Lung (tissue), 12 donors: ENCODE measurements around the gene DLG2. TPM values are rescaled to one million over a fixed set of nuclear protein-coding genes. Genes with fewer than 3 reads are reported as not detected.

Source experiments
- ATAC-seq: fragments of 200-7000 bp; cut with Tn5 transposase; one replicate; pipeline ENCODE4 v1.9.1; 2020; ENCODE audit warnings: moderate number of reproducible peaks; ENCODE audit not compliant: insufficient read depth, low FRiP score
- DNase-seq, 3 donors: peaks; one replicate each; pipeline ENCODE4 v3.0.0-alpha.2; 2013 to 2017
- H3K27ac ChIP-seq, 2 donors: one replicate each; pipeline ENCODE4 v1.5.1; 2013; ENCODE audit warnings: mild to moderate bottlenecking in 2 of 2, moderate library complexity in 2 of 2, control low read depth in 1 of 2, inconsistent platforms in 1 of 2, low read depth in 1 of 2, low read length in 1 of 2
- H3K27me3 ChIP-seq, 3 donors: one replicate each; pipeline ENCODE4 v1.5.1; 2013; ENCODE audit warnings: low read length in 2 of 3; ENCODE audit not compliant: control insufficient read depth in 3 of 3, insufficient read depth in 3 of 3
- H3K36me3 ChIP-seq, 4 donors: one replicate each; pipeline ENCODE4 v1.5.1; 2013; ENCODE audit warnings: low read length in 4 of 4, mild to moderate bottlenecking in 1 of 4, moderate library complexity in 1 of 4; ENCODE audit not compliant: control insufficient read depth in 4 of 4, insufficient read depth in 4 of 4
- H3K4me1 ChIP-seq, 5 donors: one replicate each; pipeline ENCODE4 v1.5.1; 2013; ENCODE audit warnings: low read length in 5 of 5, mild to moderate bottlenecking in 2 of 5, moderate library complexity in 1 of 5; ENCODE audit not compliant: control insufficient read depth in 5 of 5, insufficient read depth in 5 of 5
- H3K4me3 ChIP-seq: one replicate; pipeline ENCODE4 v1.5.1; 2013; ENCODE audit warnings: mild to moderate bottlenecking, control low read depth, moderate library complexity
- H3K9ac ChIP-seq, 2 donors: one replicate each; pipeline ENCODE4 v1.5.1; 2013; ENCODE audit warnings: low read length in 2 of 2, control low read depth in 1 of 2; ENCODE audit not compliant: insufficient read depth in 1 of 2
- H3K9me3 ChIP-seq, 4 donors: one replicate each; pipeline ENCODE4 v1.5.1; 2013; ENCODE audit warnings: low read length in 3 of 4, mild to moderate bottlenecking in 1 of 4, moderate library complexity in 1 of 4; ENCODE audit not compliant: control insufficient read depth in 4 of 4, insufficient read depth in 3 of 4
- WGBS, 2 donors: extraction: QIAGEN DNeasy Blood & Tissue Kit; methylation state at CpG; one replicate each; pipeline ENCODE4 v1.1.7; 2013; 5-methylcytosine and 5-hydroxymethylcytosine counted together
- polyA plus RNA-seq, 2 donors: library from polyadenylated mRNA; stranded (reverse); fragments of 200-250 nt; gene quantifications; one replicate each; pipeline ENCODE4 v1.2.1, GENCODE V29; 2013
- total RNA-seq, 2 donors: library from RNA; depleted of rRNA in 1 of 2; stranded (reverse); fragments of >200 nt in 1 of 2; gene quantifications; one replicate each; pipeline ENCODE4 v1.2.1, GENCODE V29; 2014 to 2021
- TF ChIP-seq, protein P1 (sequence below): IDR thresholded peaks from 2 replicates; pipeline ENCODE4 v1.5.1; 2012; ENCODE audit warnings: mild to moderate bottlenecking; ENCODE audit errors: control extremely low read depth, extremely low read depth
- donor health status: control.
- donor health status: control.
- donor health status: Bipolar disorder and iron deficiency.
- donor health status: healthy.
- donor health status: DM: yes; HTN: yes; CAD: no.

The DLG2 gene
- total and polyA plus RNA-seq, 4 donors = 0.32 to 24.1 (median 5.4) TPM

DNA sequence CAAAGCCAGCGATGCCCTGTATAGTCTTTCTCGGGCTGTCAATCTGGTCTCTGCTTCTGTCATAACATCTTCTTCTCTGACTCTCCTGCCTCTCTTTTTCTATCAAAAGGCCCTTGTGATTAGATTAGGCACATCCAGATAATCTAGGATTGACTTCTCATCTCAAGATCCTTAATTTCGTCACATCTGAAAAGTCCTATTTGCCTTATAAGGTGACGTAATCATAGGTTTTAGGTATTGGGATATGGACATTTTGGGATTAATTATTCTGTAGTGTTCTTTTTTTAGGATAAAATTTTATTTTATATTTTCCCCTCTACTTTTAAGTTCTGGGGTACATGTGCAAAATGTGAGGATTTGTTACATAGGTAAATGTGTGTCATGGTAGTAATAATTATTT is 1860.2 kb downstream of the DLG2 start:
- H3K9me3 ChIP-seq = no peaks in the 10 kb centered on the region
- WGBS, 2 donors = 91 to 93% methylated on average over 4 of the region's 4 CpGs
- ATAC-seq = no peak
- no peaks in the 10 kb centered on the region for H3K4me1 ChIP-seq
- no peaks in the 10 kb centered on the region for H3K36me3 ChIP-seq
- DNase-seq = no peak
- TF ChIP-seq, protein P1, sequence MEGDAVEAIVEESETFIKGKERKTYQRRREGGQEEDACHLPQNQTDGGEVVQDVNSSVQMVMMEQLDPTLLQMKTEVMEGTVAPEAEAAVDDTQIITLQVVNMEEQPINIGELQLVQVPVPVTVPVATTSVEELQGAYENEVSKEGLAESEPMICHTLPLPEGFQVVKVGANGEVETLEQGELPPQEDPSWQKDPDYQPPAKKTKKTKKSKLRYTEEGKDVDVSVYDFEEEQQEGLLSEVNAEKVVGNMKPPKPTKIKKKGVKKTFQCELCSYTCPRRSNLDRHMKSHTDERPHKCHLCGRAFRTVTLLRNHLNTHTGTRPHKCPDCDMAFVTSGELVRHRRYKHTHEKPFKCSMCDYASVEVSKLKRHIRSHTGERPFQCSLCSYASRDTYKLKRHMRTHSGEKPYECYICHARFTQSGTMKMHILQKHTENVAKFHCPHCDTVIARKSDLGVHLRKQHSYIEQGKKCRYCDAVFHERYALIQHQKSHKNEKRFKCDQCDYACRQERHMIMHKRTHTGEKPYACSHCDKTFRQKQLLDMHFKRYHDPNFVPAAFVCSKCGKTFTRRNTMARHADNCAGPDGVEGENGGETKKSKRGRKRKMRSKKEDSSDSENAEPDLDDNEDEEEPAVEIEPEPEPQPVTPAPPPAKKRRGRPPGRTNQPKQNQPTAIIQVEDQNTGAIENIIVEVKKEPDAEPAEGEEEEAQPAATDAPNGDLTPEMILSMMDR = no peak
- H3K9ac ChIP-seq = no peak overlapping the region
- H3K4me3 ChIP-seq = no peak overlapping the region
- H3K27ac ChIP-seq = no peak overlapping the region
- no peaks in the 10 kb centered on the region for H3K27me3 ChIP-seq

DNA sequence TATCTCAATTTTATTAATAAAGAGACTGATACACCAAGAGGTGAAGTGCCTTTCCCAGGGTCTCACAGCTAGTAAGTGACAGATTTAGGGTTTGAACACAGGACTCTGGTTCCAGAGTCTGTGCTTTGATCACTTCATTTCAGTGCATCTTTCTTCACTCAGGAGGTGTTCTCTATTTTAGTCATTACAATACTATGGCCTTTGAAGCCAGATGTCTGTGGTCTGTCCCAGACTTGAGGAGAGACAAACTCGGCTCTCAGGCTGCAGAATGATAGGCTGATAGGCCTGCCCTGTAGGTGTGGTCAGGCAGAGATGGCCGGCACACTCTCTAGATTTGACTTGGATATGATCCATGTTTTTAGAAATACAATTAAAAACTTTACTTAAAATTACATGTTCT is 1862.5 kb downstream of the DLG2 start:
- H3K9me3 ChIP-seq = no peaks in the 10 kb centered on the region
- TF ChIP-seq, protein P1 = no peak
- no peak overlapping the region for H3K4me3 ChIP-seq
- no peak for ATAC-seq
- no peaks in the 10 kb centered on the region for H3K27me3 ChIP-seq
- H3K4me1 ChIP-seq = no peaks in the 10 kb centered on the region
- no peak for DNase-seq
- H3K9ac ChIP-seq = no peak overlapping the region
- no peak overlapping the region for H3K27ac ChIP-seq
- H3K36me3 ChIP-seq = no peaks in the 10 kb centered on the region
- WGBS, 2 donors = 53 to 62% methylated on average over 2 of the region's 2 CpGs

DNA sequence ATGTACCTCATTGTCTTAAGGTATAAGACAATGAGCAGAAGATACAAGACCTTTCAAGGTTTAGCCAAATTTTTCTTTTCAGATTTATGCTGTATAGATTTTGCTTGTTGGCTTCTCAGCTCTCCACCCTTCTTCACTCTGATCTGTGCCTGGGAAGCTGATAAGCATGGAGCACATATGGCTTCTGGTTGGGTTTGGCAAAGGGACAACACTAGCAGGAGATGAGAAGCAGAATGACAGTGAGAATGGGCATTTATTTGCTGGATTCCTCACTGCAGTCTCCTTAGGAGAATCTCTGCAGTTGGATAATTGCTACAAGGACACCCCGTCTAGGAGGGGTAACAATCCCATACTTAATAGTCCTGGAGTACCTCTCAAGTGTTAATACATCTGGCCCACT is 1866.2 kb downstream of the DLG2 start:
- H3K9me3 ChIP-seq = no peaks in the 10 kb centered on the region
- no peaks in the 10 kb centered on the region for H3K27me3 ChIP-seq
- TF ChIP-seq, protein P1 = no peak
- no peak overlapping the region for H3K27ac ChIP-seq
- no peak for DNase-seq
- no peak overlapping the region for H3K9ac ChIP-seq
- WGBS, 2 donors = 61 to 70% methylated on average over 1 of the region's 1 CpG
- no peaks in the 10 kb centered on the region for H3K4me1 ChIP-seq
- H3K36me3 ChIP-seq = no peaks in the 10 kb centered on the region
- no peak for ATAC-seq
- H3K4me3 ChIP-seq = no peak overlapping the region

DNA sequence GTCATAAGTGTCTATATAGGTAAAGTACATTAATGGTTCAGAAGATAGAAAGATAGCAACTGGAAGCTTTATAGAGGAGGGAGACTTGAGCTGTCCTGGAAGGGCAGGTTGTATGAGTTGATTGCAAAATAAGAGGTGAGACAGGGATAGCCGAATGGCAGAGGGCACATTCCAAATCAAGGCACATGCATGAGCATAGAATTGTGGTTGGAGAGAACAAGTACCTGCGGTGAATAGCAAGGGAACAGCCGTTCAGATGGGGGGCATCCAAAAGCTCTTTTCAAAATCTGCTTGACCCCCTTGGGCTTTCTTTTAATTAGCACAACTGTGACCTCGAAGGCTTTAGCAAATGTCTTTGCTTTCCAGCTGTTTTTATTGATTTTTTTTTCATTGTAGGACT is 1868.0 kb downstream of the DLG2 start:
- Histone ChIP-seq H3K9ac (no peak overlapping the region), H3K36me3 (no peaks in the 10 kb centered on the region), H3K27ac (no peak overlapping the region), H3K27me3 (no peaks in the 10 kb centered on the region), H3K9me3 (no peaks in the 10 kb centered on the region), H3K4me1 (no peaks in the 10 kb centered on the region), H3K4me3 (no peak overlapping the region)
- TF ChIP-seq, protein P1 = no peak
- ATAC-seq (no peak), DNase-seq (no peak)
- 68 to 70% methylated on average over 4 of the region's 4 CpGs for WGBS, 2 donors
